ENCODE measurements around the gene ALK.
"Not testable (repeated sequence)": the region's sequence is repeated elsewhere in the genome, so short reads cannot be mapped to it uniquely, and the experiment has no call there.

ALK gene

DNA sequence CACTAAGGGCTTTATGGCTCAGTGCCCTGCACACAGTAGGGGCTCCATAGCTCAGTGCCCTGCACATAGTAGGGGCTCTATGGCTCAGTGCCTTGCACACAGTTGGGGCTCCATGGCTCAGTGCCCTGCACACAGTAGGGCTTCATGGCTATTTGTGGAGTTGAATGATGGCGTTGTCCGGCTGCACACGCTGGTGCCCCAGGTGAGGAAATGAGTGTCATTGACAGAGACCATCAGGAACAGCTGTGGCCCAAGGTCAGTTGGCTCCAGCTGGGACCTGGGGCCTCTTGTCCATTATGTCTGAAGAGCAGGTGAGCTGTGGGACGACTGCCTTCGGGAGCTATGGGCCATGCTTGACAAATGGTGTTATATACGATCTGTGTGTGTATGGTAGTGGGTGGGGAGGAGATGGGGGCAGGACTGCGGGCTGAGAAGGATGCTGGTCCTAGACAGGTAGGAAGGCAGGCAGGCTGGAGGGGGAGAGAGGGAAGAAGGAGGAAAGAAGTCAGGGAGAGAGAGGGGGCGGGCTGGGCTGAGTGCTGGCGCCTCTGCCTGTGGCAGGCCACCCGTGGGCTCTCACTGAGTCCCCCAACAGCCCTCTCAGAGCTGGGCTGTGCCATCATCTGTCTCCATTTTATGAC is 675.5 kb downstream of the ALK start:
- DNase-seq (ENCODE audit: low read depth): no peak

DNA sequence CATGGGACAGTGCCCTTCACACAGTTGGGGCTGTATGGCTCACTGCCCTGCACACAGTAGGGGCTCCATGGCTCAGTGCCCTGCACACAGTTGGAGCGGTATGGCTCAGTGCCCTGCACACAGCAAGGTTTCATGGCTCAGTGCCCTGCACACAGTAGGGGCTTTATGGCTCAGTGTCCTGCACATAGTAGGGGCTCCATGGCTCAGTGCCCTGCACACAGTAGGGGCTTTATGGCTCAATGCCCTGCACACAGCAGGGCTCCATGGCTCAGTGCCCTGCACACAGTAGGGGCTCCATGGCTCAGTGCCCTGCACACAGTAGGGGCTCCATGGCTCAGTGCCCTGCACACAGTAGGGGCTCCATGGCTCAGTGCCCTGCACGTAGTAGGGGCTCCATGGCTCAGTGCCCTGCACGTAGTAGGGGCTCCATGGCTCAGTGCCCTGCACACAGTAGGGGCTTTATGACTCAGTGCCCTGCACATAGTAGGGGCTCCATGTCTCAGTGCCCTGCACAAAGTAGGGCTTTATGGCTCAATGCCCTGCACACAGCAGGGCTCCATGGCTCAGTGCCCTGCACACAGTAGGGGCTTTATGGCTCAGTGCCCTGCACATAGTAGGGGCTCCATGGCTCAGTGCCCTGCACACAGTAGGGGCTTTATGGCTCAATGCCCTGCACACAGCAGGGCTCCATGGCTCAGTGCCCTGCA is 676.2 kb downstream of the ALK start:
- not testable (repeated sequence) for DNase-seq (ENCODE audit: low read depth)

DNA sequence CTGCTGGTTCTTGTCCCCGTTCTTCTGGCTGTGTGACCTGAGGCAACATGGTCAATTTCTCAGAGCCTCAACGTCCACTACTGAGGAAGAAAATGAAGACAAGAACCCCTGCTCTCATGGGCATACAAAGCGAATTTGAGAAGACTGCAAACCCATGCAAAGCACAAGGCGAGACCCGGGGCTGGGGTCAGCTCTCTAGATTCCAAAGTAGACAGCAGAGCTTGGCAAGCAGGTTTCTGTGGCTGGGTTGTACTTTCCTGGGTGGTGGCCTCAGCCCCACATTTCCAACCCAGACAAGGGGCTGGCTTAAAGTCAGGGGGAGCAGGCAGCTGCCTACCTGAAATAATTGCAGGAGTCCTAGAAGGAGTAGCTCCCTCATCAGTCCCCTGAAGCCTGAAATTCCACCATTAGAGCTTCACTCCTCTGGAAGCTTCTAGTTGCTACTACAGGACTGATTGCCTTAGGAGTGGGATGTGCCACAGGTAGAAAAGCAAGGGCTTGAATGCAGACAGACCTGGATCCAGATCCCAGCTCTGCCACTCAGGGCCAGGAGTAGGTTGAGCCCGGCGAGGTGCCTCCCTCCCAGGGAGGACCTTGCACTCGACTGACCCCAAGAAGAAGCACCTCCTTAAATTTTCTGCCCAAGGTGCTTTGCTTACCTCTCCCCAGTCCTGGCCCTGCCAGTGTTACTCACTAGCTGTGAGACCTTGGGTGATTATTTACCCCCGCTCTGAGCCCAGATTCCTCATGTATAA is 678.6 kb downstream of the ALK start:
- DNase-seq (ENCODE audit: low read depth): no peak

DNA sequence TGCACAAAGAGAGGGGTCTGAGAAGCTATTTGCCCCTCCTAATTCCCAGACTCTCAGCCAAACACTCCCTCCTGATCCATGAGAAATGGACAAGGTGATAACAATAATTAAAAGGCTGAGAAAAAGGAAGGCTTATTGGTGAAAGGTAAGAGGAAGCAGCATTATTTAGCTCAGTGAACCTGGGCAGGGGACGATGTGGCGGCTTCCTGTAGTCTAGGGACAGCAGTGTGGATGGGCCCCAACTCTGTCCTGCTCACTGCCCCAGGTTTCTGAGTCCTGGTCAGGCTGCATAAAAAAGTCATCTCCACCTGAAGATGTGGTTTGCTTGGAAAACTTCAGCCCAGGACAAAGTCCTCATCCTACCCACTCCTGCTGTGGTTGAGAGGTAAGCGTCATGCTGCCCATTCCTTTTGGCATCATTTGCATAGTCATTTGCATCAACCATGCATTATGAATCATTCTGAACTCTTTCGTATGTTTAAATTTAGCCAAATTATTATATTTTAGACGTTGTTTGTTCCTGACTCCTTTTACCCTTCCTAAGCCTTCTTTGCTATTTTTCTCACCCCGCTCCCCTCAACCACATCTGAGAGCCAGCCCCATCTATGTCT is 679.3 kb downstream of the ALK start:
- DNase-seq (ENCODE audit: low read depth): no peak

DNA sequence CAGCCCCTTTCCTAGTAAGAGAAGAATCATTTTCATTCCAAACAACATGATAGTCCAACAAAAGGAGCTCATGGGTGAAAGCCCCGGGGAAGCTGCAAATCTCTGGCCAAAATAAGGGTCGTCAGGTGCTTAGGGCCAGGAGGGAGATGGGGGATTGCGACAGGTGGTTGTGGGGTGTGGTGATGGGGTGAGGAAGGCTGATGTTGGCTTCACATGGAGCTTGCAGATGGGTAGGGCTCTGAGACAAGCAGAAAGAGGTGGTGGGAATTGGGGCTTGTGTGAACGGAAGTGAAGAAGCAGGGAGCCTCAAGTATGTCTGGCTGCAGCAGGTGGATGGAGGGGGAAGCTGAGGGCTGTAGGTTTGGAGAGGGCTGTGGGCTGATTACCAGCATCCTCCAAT is 680.0 kb downstream of the ALK start:
- DNase-seq (ENCODE audit: low read depth): no peak

DNA sequence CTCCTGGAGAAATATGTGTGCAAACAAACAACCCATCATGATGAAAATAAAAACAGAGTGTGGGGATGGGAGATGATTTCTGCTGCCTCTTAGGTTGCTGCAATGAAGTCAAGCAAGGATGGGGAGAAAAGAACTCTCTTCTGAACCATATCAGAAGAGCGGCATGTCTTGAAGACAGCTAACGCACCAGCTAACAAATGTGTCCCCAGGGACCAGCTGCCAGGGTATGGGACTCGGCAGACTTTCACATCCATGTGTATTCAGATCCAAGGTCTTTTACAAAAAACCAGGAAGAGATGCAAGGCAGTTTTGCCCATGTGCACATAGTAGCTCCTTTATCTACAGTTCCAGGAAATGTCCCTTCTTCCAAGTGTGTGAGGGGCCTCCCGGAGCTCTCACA is 680.8 kb downstream of the ALK start:
- DNase-seq (ENCODE audit: low read depth): no peak

DNA sequence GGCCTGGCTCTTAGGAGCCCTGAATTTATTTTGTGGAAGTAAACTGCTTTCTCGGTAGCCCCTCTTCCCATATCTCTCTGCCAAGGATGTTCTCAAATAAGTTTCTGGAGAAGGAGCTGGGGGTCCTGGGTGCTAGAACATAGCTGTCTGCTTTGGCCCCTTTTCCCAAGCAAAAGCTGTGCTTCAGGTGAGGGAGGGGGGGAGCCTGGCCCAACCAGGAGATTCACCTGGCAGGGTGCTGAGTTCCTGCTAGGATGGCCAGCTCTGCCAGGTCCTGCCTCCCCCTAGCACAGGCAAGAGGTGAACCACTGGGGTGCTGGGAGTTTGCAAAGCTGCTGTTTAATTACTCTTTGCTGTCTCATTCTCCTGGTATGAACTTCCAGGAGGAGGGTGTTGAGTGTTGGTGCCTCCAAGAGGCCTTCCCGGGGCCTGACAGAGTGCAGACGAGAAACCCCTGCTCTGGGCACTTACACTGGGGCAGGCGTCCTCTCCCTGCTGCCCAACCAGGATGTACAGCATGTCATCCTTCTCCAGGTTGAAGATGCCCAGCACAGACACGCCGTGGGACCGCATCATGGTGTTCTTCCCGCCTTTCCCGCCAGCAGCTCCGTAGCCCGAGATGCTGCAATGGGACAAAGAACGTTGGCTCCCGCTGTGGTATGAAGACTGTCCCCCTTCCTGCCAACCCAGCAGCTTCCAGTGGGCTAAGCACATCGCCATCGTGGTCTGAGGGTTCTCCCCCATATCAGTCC is 682.0 kb downstream of the ALK start:
- DNase-seq (ENCODE audit: low read depth): no peak

DNA sequence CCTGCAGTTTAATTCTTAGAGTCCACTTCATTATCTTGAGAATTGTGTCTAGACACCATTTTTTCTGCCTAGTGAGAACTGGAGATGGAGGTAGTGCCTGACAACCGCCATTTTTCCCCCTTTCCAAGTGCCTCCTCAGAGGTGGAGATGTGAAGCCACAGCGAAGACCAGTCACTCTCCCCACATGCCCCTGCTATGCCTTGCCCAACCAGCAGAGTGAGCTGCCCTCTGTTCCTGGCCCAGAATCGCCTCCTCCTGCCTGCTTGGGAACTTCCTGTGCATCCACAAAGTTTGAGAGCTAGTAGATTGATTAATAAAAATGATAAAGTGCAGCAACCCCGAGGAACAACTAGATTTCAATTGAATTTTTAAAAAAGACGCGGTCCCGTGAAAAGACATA is 682.9 kb downstream of the ALK start:
- DNase-seq (ENCODE audit: low read depth): peak; percentile 31

DNA sequence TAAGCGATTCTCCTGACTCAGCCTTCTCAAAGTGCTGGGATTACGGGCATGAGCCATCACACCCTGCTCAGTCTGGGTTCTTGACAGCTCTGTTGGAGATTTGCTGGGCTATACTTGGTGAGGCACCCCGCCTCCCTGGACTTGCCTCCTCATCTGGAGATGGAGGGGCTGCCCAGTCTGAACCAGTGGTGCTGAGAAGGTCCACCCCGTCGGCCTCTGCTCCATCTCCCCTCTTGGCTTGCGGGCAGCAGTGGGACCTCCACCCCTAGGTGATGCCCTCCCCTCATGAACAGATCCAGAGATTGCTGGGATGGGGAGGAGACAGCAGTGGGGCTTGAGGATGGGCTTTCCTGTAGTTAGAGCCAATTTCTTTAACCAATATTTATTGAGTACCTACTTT is 685.3 kb downstream of the ALK start:
- DNase-seq (ENCODE audit: low read depth): no peak

DNA sequence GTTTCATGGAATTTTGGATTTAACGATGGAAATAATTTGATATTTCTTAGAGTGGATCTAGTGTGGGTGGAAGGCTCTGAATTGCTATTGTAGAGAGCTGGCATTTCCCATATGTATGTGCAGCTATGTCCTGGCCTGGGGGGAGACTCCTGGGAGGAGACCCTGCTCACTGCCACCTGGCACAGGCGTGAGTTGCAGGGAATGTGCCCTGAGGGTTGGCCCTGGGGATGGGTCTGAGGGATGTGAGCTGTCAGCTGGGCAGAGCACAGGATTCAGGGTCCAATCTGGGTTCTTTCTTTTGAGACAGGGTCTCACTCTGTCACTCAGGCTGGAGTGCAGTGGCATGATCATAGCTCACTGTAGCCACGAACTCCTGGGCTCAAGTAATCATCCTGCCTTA is 686.0 kb downstream of the ALK start:
- no peak for DNase-seq (ENCODE audit: low read depth)

DNA sequence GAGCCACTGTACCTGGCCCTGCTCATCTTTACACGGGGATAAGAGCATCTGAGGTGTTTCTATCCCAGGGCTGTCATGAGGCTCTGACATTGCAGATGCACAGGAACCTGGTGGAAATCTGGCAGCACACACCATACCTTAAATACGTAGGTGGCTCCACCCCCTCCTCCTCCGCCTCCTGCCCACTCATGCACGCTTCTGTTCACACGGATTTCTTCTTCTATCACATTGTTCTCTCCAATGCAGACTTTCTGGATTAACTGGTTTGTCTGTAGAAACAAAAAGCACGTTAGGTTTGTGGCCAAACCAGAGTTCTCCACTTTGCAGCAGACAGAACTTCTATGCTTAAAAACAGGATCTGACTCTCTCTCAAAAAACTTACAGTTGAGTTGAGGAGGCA is 688.0 kb downstream of the ALK start:
- DNase-seq (ENCODE audit: low read depth): no peak

DNA sequence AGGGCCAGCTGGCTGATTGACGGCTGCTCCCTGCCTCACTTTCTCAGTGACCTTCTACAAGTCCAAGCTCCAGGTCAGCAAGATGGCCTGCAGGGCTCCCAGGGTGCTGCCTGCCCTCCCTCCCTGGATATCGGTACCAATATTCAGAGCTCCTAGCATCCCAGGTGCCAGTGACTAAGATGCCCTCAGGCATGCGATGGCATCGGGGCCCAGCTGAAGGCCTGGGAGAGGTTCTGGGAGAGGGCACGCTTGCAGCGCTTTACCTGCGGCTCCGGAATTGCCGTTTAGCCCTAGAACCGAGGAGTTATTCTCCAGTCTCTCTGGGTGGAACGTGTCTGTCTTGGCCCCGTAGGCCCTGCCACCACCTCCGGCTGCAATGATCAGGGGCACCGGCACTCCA is 689.3 kb downstream of the ALK start:
- no peak for DNase-seq (ENCODE audit: low read depth)

DNA sequence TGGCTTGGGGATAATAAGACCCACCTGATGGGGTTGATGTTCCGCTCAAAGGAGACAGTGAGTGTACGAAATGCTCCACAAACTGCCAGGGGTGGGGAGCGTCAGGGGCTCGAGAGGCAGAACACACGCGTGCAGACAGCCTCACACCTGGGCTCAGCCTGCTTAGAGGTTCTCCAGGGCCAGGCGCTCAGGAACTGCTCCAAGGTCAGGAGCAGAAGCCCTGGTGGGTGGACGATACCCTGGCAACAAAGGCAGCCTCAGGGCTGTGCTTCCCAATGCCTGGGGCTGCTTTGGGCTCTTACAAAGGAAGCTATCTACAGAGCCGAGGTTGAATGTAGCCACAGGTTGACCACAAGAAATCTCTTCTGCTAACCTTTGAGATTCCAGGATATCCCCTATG is 691.7 kb downstream of the ALK start:
- no peak for DNase-seq (ENCODE audit: low read depth)

DNA sequence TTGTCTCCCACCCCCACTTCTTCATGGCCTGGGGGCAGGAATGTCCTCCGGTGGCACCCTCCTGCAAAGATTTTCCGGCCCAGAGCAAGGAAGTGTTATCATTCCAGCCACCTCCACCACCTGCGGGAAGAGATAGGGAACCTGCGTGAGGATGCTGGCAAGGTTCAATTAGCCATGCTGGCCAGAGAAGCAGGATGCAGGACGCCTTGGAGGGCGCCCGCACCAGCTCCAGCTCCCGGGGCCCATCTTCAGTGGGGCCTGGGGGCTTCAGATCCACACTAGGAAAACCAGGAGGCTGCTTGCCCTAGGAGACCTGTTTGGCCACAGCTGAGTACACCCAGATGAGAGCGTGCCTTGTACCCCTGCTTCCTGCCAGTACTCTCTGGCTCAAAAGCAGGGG is 692.4 kb downstream of the ALK start:
- no peak for DNase-seq (ENCODE audit: low read depth)

DNA sequence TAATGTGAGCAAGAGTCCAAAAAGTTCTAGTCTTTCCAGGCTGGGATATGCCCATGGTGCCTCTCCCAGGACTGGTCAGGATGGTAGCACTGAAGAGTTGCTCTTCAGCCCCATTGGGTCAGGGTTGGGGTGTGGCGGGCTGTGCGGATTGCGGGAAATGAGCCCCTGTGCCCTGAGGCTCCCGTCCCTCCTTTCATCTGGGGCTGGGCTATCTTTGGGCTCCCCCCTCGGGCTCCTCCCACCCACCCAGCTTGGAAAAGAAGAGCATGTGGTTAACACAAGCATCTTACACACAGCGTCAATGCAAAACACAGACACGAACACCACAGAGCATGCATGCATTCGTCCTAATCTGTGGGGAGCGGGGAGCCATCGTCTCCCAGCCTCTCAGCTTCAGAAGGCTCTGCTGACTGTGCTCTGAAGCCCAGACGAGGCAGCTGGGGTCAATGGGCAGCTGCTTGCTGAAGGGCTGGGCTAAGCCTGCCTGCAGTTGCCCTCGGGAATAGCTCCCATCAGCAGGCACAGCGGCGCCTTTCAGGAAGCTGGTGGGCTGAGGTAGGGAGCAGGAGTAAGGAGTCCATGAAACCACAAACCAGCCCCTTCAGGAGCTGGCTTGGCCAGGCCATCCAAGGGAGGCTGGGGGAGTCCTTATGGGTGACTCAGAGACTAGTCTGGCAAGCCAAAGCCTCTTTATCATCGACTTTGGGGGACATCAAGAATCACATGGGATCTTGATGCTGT is 693.3 kb downstream of the ALK start:
- DNase-seq (ENCODE audit: low read depth): peak; percentile 52

DNA sequence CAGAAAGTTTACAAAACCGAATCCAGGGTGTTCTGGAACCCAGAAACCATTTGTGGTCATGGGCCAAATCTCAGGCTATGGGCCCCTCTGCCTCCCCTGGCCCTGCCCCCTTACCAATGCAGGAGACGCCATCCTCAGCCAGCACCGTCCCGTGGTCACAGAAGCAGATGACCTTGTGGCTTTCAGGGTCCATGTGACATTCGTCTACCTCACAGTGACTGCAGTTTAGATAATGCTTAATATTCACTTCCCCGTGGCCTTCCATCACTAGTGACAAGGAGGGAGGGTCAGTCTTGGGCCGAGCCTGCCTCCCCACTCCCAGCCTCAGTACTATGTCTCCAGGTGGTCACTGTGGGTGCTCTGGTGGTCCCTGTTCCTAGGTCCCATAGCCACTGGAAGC is 694.6 kb downstream of the ALK start:
- DNase-seq (ENCODE audit: low read depth): no peak

DNA sequence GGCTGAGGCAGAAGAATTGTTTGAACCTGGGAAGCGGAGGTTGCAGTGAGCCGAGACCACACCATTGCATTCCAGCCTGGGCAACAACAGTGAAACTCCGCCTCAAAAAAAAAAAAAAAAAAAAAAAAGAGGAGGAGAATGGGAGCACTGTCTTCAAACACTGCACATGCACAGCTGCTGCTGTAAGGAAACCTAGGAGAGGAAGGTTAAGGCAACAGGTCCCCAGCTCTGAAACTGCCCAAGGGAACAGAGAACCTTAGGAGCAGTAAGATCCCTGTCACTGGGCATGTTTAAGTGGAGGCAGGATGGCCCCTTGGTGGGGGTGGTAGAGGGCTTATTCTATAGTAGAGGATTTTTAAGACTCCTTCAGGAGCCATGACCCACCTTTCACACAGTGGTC is 695.0 kb downstream of the ALK start:
- DNase-seq (ENCODE audit: low read depth): no peak

DNA sequence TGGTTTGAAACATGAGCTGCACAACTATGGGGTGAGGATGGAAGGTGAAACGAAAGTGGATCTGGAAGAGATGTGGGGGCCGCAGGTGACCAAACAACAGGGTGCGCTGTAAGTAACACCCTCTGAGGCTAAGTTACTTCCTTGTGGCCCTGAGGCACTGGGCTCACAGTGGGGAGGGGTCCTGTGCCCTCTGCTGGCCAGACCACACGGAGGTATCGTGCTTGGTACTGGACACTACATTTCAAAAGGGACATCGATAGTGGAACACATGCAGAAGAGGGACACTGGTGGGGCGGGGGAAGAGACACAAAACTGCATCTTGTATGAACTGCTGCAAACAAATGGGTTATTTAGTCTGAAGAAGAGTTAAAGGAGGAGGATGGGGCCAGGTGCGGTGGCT is 695.6 kb downstream of the ALK start:
- DNase-seq (ENCODE audit: low read depth): no peak

DNA sequence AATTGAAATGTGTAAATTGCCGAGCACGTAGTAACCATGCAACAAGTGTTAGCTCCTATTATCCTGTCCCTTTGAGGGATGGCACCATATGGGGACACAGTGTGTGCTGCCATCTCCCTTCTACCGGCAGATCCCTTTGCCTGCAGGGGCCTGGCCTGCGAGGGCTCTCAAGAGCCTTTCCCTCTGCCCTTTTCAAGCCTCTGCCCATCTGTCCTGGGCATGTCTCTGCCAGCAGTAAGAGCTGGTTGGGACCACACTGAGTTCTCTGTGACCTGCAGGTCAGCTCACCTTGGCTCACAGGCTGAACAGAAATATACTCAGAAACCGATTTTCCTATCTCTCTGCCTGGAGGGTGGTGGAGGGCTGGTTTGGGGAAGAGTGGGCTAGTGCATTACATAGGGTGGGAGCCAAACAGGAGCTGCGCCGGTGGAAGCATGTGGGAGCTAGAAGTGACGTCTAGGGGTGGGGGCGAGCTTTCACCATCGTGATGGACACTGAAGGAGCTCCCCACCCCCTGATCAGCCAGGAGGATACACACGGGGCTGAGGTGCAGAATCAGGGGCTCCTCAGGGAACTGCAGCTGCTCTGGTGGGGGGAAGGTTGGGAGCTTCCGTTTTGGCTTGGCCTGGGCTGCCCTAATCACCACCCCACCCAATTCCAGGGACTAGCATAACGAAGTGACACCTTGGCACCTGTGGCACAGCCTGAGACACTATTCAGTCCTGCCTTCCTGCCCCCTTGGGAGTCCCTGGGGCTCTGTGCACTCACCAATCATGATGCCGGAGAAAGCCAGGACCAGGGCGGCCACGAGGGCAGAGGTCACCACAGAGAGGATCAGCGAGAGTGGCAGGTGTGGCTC is 696.5 kb downstream of the ALK start:
- no peak for DNase-seq (ENCODE audit: low read depth)

DNA sequence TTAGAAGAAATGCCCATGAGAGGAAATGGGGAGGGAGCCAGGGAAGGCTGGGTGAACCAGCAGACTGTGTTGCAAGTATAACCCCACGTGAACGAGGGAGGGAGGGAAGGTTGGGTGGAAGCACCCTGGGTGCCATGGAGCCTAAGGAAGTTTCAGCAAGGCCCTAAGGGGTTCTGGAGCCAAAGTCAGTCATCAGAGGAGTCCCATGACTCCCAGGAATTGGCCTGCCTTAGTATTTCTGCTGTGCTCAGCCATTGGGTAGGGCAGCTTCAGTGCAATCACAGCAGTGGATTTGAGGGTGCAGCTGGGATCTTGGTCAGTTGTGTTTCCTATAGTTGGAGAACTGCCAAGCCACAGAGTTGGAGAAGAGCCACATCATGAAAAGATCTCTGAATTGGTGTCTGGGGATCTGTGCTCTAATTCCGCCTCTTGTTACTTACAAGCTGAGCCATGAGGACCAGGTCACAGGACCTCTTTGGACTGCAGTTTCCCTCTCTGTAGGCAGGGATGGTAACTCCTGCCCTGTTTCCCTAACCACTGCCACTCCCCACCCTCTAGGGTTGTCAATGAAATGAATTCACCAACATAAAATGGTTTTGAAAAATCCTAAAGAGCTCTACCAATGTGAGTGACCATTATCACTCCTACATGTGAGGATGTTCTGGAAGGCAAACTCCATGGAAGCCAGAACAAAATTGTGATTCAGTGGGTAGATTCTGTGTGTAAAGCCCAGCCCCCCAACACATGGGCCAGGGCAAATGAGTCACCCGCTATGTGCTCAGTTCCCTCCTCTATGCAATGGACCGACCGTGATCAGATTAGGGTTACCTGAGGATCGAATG is 697.3 kb downstream of the ALK start:
- peak; percentile 72 for DNase-seq (ENCODE audit: low read depth)

Data from amniotic epithelial cell (primary cell).